HepG2 (cell line): ENCODE data around the gene FBXO7. TPM values are rescaled to one million over a fixed set of nuclear protein-coding genes. Genes with fewer than 3 reads are reported as not detected.
A peak's percentile ranks its signal among the peaks of the same experiment; 100 is the strongest.

Source experiments
- ATAC-seq: fragments of 200-7000 bp; cut with Tn5 transposase; 3 replicates; pipeline ENCODE4 v1.9.1; 2020; ENCODE audit warnings: mild to moderate bottlenecking, moderate library complexity
- BruUV-seq: library from RNA; stranded (reverse); fragments of 400-500 nt; replicated peaks from 2 replicates; lab custom pipeline; 2021; lab: Mats Ljungman, UMichigan
- CTCF ChIA-PET: fragments of 300-600 bp; formaldehyde crosslinking; extraction: SDS; loops from one replicate; lab custom pipeline; 2021; ENCODE audit warnings: low total read pairs, inconsistent platforms, low intra/inter-chr PET ratio; lab: Yijun Ruan, JAX
- POLR2A ChIA-PET: fragments of 350-600 bp; sonication (Branson Sonifier 250); formaldehyde crosslinking; loops from one replicate; lab custom pipeline; 2020; ENCODE audit warnings: antibody characterized with exemption, inconsistent platforms; lab: Yijun Ruan, JAX
- DNase-seq: peaks from one replicate; pipeline ENCODE4 v3.0.0-alpha.2; 2015; ENCODE audit warnings: low spot score
- FAIRE-seq: peaks from 3 replicates; lab custom pipeline; 2011; peaks lifted over from hg19 to GRCh38; lab: Jason Lieb, UNC
- H2AFZ ChIP-seq: one replicate; pipeline ENCODE4 v1.6.1; 2011; ENCODE audit warnings: low read length, inconsistent platforms
- H3K27ac ChIP-seq: fragments of 300-600 bp; 3 replicates; pipeline ENCODE4 v1.8.0; 2011; ENCODE audit warnings: mixed run types, mild to moderate bottlenecking, mixed read lengths, low read length, inconsistent platforms; ENCODE audit not compliant: insufficient read depth; ENCODE audit errors: extremely low read length
- H3K27me3 ChIP-seq, 2 experiments: fragments of 200-600 bp in 1 of 2; 2 replicates in 1 of 2; 3 replicates in 1 of 2; pipeline versions ENCODE4 v1.6.0 to v1.8.0; 2011; ENCODE audit warnings: low read length in 2 of 2, mild to moderate bottlenecking in 2 of 2, moderate library complexity in 2 of 2, inconsistent platforms in 1 of 2; ENCODE audit not compliant: insufficient read depth in 2 of 2, control insufficient read depth in 1 of 2
- H3K36me3 ChIP-seq, 2 experiments: fragments of 200-600 bp in 1 of 2; replicated peaks in 1 of 2; 2 replicates in 1 of 2; 3 replicates in 1 of 2; pipeline versions ENCODE4 v1.5.1 to v1.8.0; 2011; ENCODE audit warnings: low read length in 2 of 2, inconsistent platforms in 1 of 2; ENCODE audit not compliant: insufficient read depth in 2 of 2, control insufficient read depth in 1 of 2
- H3K4me1 ChIP-seq: 2 replicates; pipeline ENCODE4 v1.5.1; 2012; ENCODE audit warnings: low read length, inconsistent platforms; ENCODE audit not compliant: insufficient read depth
- H3K4me2 ChIP-seq: 2 replicates; pipeline ENCODE4 v1.6.0; 2011; ENCODE audit warnings: low read depth, low read length, inconsistent platforms
- H3K4me3 ChIP-seq, 3 experiments: fragments of 200-600 bp in 1 of 3; sonication (generic), shearing (Covaris generic) in 1 of 3; replicated peaks in 1 of 3; 2 replicates each; pipeline ENCODE4 v1.5.1; 2011 to 2016; ENCODE audit warnings: low read length in 3 of 3, inconsistent platforms in 2 of 3, low read depth in 2 of 3, mild to moderate bottlenecking in 2 of 3, control low read depth in 1 of 3, mixed read lengths in 1 of 3; ENCODE audit not compliant: insufficient read depth in 1 of 3
- H3K79me2 ChIP-seq: one replicate; pipeline ENCODE4 v1.6.1; 2011; ENCODE audit warnings: low read length, inconsistent platforms; ENCODE audit not compliant: insufficient read depth
- H3K9ac ChIP-seq: 2 replicates; pipeline ENCODE4 v1.6.0; 2011; ENCODE audit warnings: mild to moderate bottlenecking, low read depth, low read length, inconsistent platforms; ENCODE audit not compliant: insufficient read depth
- H3K9me3 ChIP-seq: 2 replicates; pipeline ENCODE4 v1.5.1; 2012; ENCODE audit warnings: mild to moderate bottlenecking, low read length
- H4K20me1 ChIP-seq: 2 replicates; pipeline ENCODE4 v1.6.0; 2011; ENCODE audit warnings: inconsistent platforms, mild to moderate bottlenecking, low read length, moderate library complexity; ENCODE audit not compliant: insufficient read depth
- CCAR2 ChIP-seq: fragments of 200-400 bp; formaldehyde crosslinking; optimal IDR thresholded peaks from 2 replicates; pipeline ENCODE3; 2018; ENCODE audit warnings: low read depth, mild to moderate bottlenecking, low read length, moderate library complexity
- FOXJ3 ChIP-seq: sonication (generic); formaldehyde crosslinking; IDR thresholded peaks from 2 replicates; pipeline ENCODE4 v1.4.0; 2020; ENCODE audit warnings: missing genetic modification reagents, mild to moderate bottlenecking, borderline replicate concordance
- JUN ChIP-seq: sonication (generic); formaldehyde crosslinking; IDR thresholded peaks from 2 replicates; pipeline ENCODE4 v1.4.0; 2020; ENCODE audit warnings: mild to moderate bottlenecking, missing genetic modification reagents
- LCORL ChIP-seq, 2 experiments: fragments of 450-650 bp in 1 of 2; sonication (generic) in 1 of 2; formaldehyde crosslinking in 1 of 2; IDR thresholded peaks; 2 replicates each; pipeline versions ENCODE4 v1.5.0 to v1.6.1; 2017 to 2020; ENCODE audit warnings: antibody characterized with exemption in 1 of 2, missing genetic modification reagents in 1 of 2
- MATR3 ChIP-seq: sonication (generic); formaldehyde crosslinking; IDR thresholded peaks from 2 replicates; pipeline ENCODE4 v1.4.0; 2020; ENCODE audit warnings: missing genetic modification reagents
- NFYB ChIP-seq: sonication (generic); formaldehyde crosslinking; IDR thresholded peaks from 2 replicates; pipeline ENCODE4 v1.4.0; 2020; ENCODE audit warnings: missing genetic modification reagents
- NR2C2 ChIP-seq: sonication (generic); formaldehyde crosslinking; IDR thresholded peaks from 2 replicates; pipeline ENCODE4 v1.4.0; 2020; ENCODE audit warnings: missing genetic modification reagents, mild to moderate bottlenecking, moderate library complexity, borderline replicate concordance
- SRF ChIP-seq: IDR thresholded peaks from 2 replicates; pipeline ENCODE4 v1.6.1; 2011; ENCODE audit warnings: mild to moderate bottlenecking, low read depth, low read length, moderate library complexity
- TBP ChIP-seq: sonication (generic); formaldehyde crosslinking; IDR thresholded peaks from 2 replicates; pipeline ENCODE4 v1.5.0; 2020; ENCODE audit warnings: missing genetic modification reagents
- ZNF335 ChIP-seq: sonication (generic); formaldehyde crosslinking; IDR thresholded peaks from 2 replicates; pipeline ENCODE4 v1.4.0; 2020; ENCODE audit warnings: missing genetic modification reagents
- ZNF629 ChIP-seq: sonication (generic); formaldehyde crosslinking; conservative IDR thresholded peaks from 2 replicates; pipeline ENCODE4 v1.5.0; 2020; ENCODE audit warnings: missing genetic modification reagents
- ZSCAN31 ChIP-seq: sonication (generic); formaldehyde crosslinking; IDR thresholded peaks from 2 replicates; pipeline ENCODE4 v1.5.0; 2020; ENCODE audit warnings: low read depth, mild to moderate bottlenecking, missing genetic modification reagents
- WGBS: methylation state at CpG from one replicate; pipeline ENCODE4 v1.1.6; 2017; ENCODE audit warnings: low lambda C conversion rate; 5-methylcytosine and 5-hydroxymethylcytosine counted together
- in situ Hi-C: cut with HindIII; loops from 2 replicates; pipeline ENCODE4 v1.10.0; 2017; ENCODE audit warnings: low pct_unique_long_range_greater_than_20kb; ENCODE audit not compliant: extremely low pct_ligation_motif_present
- intact Hi-C: fragments of 100-400 bp; cut with micrococcal nuclease; formaldehyde crosslinking; loops from one replicate; pipeline ENCODE4 v1.10.0; 2022; ENCODE audit not compliant: unreplicated experiment
- polyA plus RNA-seq, 8 experiments: library from polyadenylated mRNA; depleted of rRNA in 3 of 8; stranded (reverse) in 7 of 8; unstranded in 1 of 8; fragments of >200 nt; fragmentation: Illumina TruSeq in 4 of 8; extraction: Trizol in 4 of 8; gene quantifications; 2 replicates each; pipeline versions ENCODE4 v1.2.1 to v1.2.3, GENCODE V29; 2011 to 2016; ENCODE audit warnings: low read depth in 4 of 8, missing spikeins in 1 of 8, mixed read lengths in 1 of 8; ENCODE audit not compliant: insufficient read depth in 1 of 8
- total RNA-seq, 5 experiments: library from RNA; depleted of rRNA; stranded (reverse); fragments of >200 nt; fragmentation: Illumina TruSeq; extraction: Trizol; gene quantifications; 2 replicates each; pipeline ENCODE4 v1.2.3, GENCODE V29; 2016; ENCODE audit warnings: low read depth in 1 of 5
- TF ChIP-seq, protein P1 (sequence below): sonication (generic); formaldehyde crosslinking; IDR thresholded peaks from 2 replicates; pipeline ENCODE4 v1.4.0; 2020; ENCODE audit warnings: low read depth, missing genetic modification reagents

The FBXO7 gene
- total and polyA plus RNA-seq, 2 of the 13 experiments (the other 11 are each of a cell fraction or from before 2014, with no cell fraction given), result 105 to 172 TPM

- POLR2A ChIA-PET, result interaction anchor here (1.1 kb wide), 1 partner anchor 9 kb away, joined by 3 read pairs; no protein-coding TSS in a partner anchor
- no peaks in the 10 kb centered on the region for H3K79me2 ChIP-seq
- no peaks in the 10 kb centered on the region for H3K36me3 ChIP-seq
- no peak for ATAC-seq
- no peak for FAIRE-seq
- H3K9ac ChIP-seq, result no peak overlapping the region
- intact Hi-C loops, result loop anchor here (10.0 kb wide), 1 partner anchor 446 kb away; no protein-coding TSS in a partner anchor
- WGBS, result 88% methylated on average over 7 of the region's 7 CpGs
- CTCF ChIA-PET, result no interaction called here
- in situ Hi-C loops, result loop anchor here (5.0 to 25.0 kb wide), 2 partner anchors 84 to 674 kb away; no protein-coding TSS in a partner anchor
- H3K27me3 ChIP-seq, result no peaks in the 10 kb centered on the region
- H3K4me1 ChIP-seq, result peaks cover 63% of the 10 kb centered on the region
- no peaks in the 10 kb centered on the region for H4K20me1 ChIP-seq
- H2AFZ ChIP-seq, result no peak overlapping the region
- no TSS peak for BruUV-seq
- H3K4me2 ChIP-seq, result no peak overlapping the region
- H3K27ac ChIP-seq, result no peak overlapping the region
- no peak overlapping the region for H3K4me3 ChIP-seq
- H3K9me3 ChIP-seq, result no peaks in the 10 kb centered on the region
- DNase-seq, result no peak
- TF ChIP-seq NR2C2 (CRISPR knock-in tag) (no peak), ZSCAN31 (CRISPR knock-in tag) (no peak), CCAR2 (no peak)
Observed at GRCh38 chr22:32538521-32538920, 63.9 kb downstream of the FBXO7 start.

GRCh38 chr22:32539631-32540421 is 65.2 kb downstream of the FBXO7 start:
- WGBS, result 37% methylated on average over 7 of the region's 10 CpGs
- no peak overlapping the region for H3K27ac ChIP-seq
- CTCF ChIA-PET, result no interaction called here
- FAIRE-seq (no peak), DNase-seq (no peak), ATAC-seq (peak; percentile 46)
- no peaks in the 10 kb centered on the region for H3K9me3 ChIP-seq
- H4K20me1 ChIP-seq, result no peaks in the 10 kb centered on the region
- H3K4me2 ChIP-seq, result 0 out of 2 replicates have a peak overlapping the region, but pooled peaks have one; percentile 0
- intact Hi-C loops, result loop anchor here (10.0 kb wide), 1 partner anchor 445 kb away; no protein-coding TSS in a partner anchor
- POLR2A ChIA-PET, result interaction anchor here (1.0 to 1.9 kb wide), 6 partner anchors 9 to 262 kb away, joined by 3 to 6 read pairs (median 3); partner anchors contain the start of gene TIMP3
- H2AFZ ChIP-seq, result no peak overlapping the region
- H3K36me3 ChIP-seq, result no peaks in the 10 kb centered on the region
- in situ Hi-C loops, result loop anchor here (5.0 to 25.0 kb wide), 2 partner anchors 82 to 672 kb away; no protein-coding TSS in a partner anchor
- no peaks in the 10 kb centered on the region for H3K27me3 ChIP-seq
- H3K9ac ChIP-seq, result no peak overlapping the region
- BruUV-seq, result no TSS peak
- H3K4me3 ChIP-seq, result no peak overlapping the region
- H3K4me1 ChIP-seq, result peaks cover 50% of the 10 kb centered on the region
- H3K79me2 ChIP-seq, result no peaks in the 10 kb centered on the region
- peak; percentile 86 for TF ChIP-seq SRF
- 0 out of 2 replicates have a peak, but pooled peaks have one; percentile 11 for TF ChIP-seq ZNF629
- TF ChIP-seq NFYB (CRISPR knock-in tag), result no peak
- TF ChIP-seq FOXJ3 (CRISPR knock-in tag), result no peak
- no peak for TF ChIP-seq CCAR2
- TF ChIP-seq TBP (CRISPR knock-in tag), result no peak
- TF ChIP-seq LCORL (IDR thresholded peaks at IDR 0.05), result no peak
- TF ChIP-seq LCORL (CRISPR knock-in tag; IDR thresholded peaks at IDR 0.05), result 0 out of 2 replicates have a peak, but pooled peaks have one; percentile 18
- no peak for TF ChIP-seq ZNF335
- TF ChIP-seq, protein P1, sequence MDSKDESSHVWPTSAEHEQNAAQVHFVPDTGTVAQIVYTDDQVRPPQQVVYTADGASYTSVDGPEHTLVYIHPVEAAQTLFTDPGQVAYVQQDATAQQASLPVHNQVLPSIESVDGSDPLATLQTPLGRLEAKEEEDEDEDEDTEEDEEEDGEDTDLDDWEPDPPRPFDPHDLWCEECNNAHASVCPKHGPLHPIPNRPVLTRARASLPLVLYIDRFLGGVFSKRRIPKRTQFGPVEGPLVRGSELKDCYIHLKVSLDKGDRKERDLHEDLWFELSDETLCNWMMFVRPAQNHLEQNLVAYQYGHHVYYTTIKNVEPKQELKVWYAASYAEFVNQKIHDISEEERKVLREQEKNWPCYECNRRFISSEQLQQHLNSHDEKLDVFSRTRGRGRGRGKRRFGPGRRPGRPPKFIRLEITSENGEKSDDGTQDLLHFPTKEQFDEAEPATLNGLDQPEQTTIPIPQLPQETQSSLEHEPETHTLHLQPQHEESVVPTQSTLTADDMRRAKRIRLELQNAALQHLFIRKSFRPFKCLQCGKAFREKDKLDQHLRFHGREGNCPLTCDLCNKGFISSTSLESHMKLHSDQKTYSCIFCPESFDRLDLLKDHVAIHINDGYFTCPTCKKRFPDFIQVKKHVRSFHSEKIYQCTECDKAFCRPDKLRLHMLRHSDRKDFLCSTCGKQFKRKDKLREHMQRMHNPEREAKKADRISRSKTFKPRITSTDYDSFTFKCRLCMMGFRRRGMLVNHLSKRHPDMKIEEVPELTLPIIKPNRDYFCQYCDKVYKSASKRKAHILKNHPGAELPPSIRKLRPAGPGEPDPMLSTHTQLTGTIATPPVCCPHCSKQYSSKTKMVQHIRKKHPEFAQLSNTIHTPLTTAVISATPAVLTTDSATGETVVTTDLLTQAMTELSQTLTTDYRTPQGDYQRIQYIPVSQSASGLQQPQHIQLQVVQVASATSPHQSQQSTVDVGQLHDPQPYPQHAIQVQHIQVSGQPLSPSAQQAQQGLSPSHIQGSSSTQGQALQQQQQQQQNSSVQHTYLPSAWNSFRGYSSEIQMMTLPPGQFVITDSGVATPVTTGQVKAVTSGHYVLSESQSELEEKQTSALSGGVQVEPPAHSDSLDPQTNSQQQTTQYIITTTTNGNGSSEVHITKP (CRISPR knock-in tag), result peak; percentile 91
- peak; percentile 27; the same call in 1 of the 2 replicates for TF ChIP-seq JUN (CRISPR knock-in tag)
- TF ChIP-seq MATR3 (CRISPR knock-in tag), result no peak
